ENCODE data around the gene CDKL2.

Gene CDKL2

GRCh38 chr4:75639124-75639695 is 8.9 kb upstream of the CDKL2 start:
- no peak overlapping the region for H3K4me3 ChIP-seq (ENCODE audit: low read depth, low read length)
- H3K79me2 ChIP-seq (ENCODE audit: control insufficient read depth, insufficient read depth, low read length, unreplicated experiment) = no peaks in the 10 kb centered on the region
- 0 out of 2 replicates have a peak overlapping the region, but pooled peaks have one; percentile 20 for H3K27ac ChIP-seq (ENCODE audit: low read depth, low read length)
- H3K4me1 ChIP-seq (ENCODE audit: control insufficient read depth, insufficient read depth, low read length, unreplicated experiment) = peaks cover 8% of the 10 kb centered on the region
- H2AFZ ChIP-seq (ENCODE audit: low read length, unreplicated experiment) = no peak overlapping the region
- no peaks in the 10 kb centered on the region for H3K27me3 ChIP-seq (ENCODE audit: insufficient read depth, low read length)
- H3K36me3 ChIP-seq (ENCODE audit: insufficient read depth, low read length) = peaks cover 14% of the 10 kb centered on the region

GRCh38 chr4:75637827-75638226 is 7.5 kb upstream of the CDKL2 start:
- H2AFZ ChIP-seq (ENCODE audit: low read length, unreplicated experiment) = no peak overlapping the region
- peaks cover 8% of the 10 kb centered on the region for H3K4me1 ChIP-seq (ENCODE audit: control insufficient read depth, insufficient read depth, low read length, unreplicated experiment)
- peaks cover 8% of the 10 kb centered on the region; the same call in 1 of the 2 replicates for H3K36me3 ChIP-seq (ENCODE audit: insufficient read depth, low read length)
- H3K79me2 ChIP-seq (ENCODE audit: control insufficient read depth, insufficient read depth, low read length, unreplicated experiment) = no peaks in the 10 kb centered on the region
- H3K4me3 ChIP-seq (ENCODE audit: low read depth, low read length) = no peak overlapping the region
- H3K27me3 ChIP-seq (ENCODE audit: insufficient read depth, low read length) = no peaks in the 10 kb centered on the region
- H3K27ac ChIP-seq (ENCODE audit: low read depth, low read length) = no peak overlapping the region

- H3K4me3 ChIP-seq (ENCODE audit: low read depth, low read length) = no peak overlapping the region
- peaks cover 8% of the 10 kb centered on the region for H3K4me1 ChIP-seq (ENCODE audit: control insufficient read depth, insufficient read depth, low read length, unreplicated experiment)
- no peaks in the 10 kb centered on the region for H3K27me3 ChIP-seq (ENCODE audit: insufficient read depth, low read length)
- peaks cover 2% of the 10 kb centered on the region; the same call in 1 of the 2 replicates for H3K36me3 ChIP-seq (ENCODE audit: insufficient read depth, low read length)
- no peak overlapping the region for H2AFZ ChIP-seq (ENCODE audit: low read length, unreplicated experiment)
- H3K79me2 ChIP-seq (ENCODE audit: control insufficient read depth, insufficient read depth, low read length, unreplicated experiment) = no peaks in the 10 kb centered on the region
- H3K27ac ChIP-seq (ENCODE audit: low read depth, low read length) = no peak overlapping the region
Measured at GRCh38 chr4:75637176-75637575, 6.8 kb upstream of the CDKL2 start.

- no peak overlapping the region for H3K27ac ChIP-seq (ENCODE audit: low read depth, low read length)
- no peaks in the 10 kb centered on the region for H3K36me3 ChIP-seq (ENCODE audit: insufficient read depth, low read length)
- no peak overlapping the region for H2AFZ ChIP-seq (ENCODE audit: low read length, unreplicated experiment)
- no peaks in the 10 kb centered on the region for H3K27me3 ChIP-seq (ENCODE audit: insufficient read depth, low read length)
- no peak overlapping the region for H3K4me3 ChIP-seq (ENCODE audit: low read depth, low read length)
- H3K79me2 ChIP-seq (ENCODE audit: control insufficient read depth, insufficient read depth, low read length, unreplicated experiment) = no peaks in the 10 kb centered on the region
- peaks cover 8% of the 10 kb centered on the region for H3K4me1 ChIP-seq (ENCODE audit: control insufficient read depth, insufficient read depth, low read length, unreplicated experiment)
Measured at GRCh38 chr4:75634951-75635350, 4.6 kb upstream of the CDKL2 start.

GRCh38 chr4:75634281-75634680 is 4.0 kb upstream of the CDKL2 start:
- Histone ChIP-seq H2AFZ (ENCODE audit: low read length, unreplicated experiment) (no peak overlapping the region), H3K27me3 (ENCODE audit: insufficient read depth, low read length) (no peaks in the 10 kb centered on the region), H3K27ac (ENCODE audit: low read depth, low read length) (no peak overlapping the region), H3K4me1 (ENCODE audit: control insufficient read depth, insufficient read depth, low read length, unreplicated experiment) (peaks cover 5% of the 10 kb centered on the region), H3K79me2 (ENCODE audit: control insufficient read depth, insufficient read depth, low read length, unreplicated experiment) (no peaks in the 10 kb centered on the region), H3K4me3 (ENCODE audit: low read depth, low read length) (no peak overlapping the region), H3K36me3 (ENCODE audit: insufficient read depth, low read length) (no peaks in the 10 kb centered on the region)

- H3K27ac ChIP-seq (ENCODE audit: low read depth, low read length) = no peak overlapping the region
- H3K79me2 ChIP-seq (ENCODE audit: control insufficient read depth, insufficient read depth, low read length, unreplicated experiment) = no peaks in the 10 kb centered on the region
- H3K27me3 ChIP-seq (ENCODE audit: insufficient read depth, low read length) = no peaks in the 10 kb centered on the region
- H3K4me3 ChIP-seq (ENCODE audit: low read depth, low read length) = no peak overlapping the region
- H2AFZ ChIP-seq (ENCODE audit: low read length, unreplicated experiment) = no peak overlapping the region
- peaks cover under 1% of the 10 kb centered on the region for H3K4me1 ChIP-seq (ENCODE audit: control insufficient read depth, insufficient read depth, low read length, unreplicated experiment)
- no peaks in the 10 kb centered on the region for H3K36me3 ChIP-seq (ENCODE audit: insufficient read depth, low read length)
Measured at GRCh38 chr4:75633846-75634245, 3.5 kb upstream of the CDKL2 start.

GRCh38 chr4:75630937-75631329 is 605 bp upstream of the CDKL2 start:
- H3K4me1 ChIP-seq (ENCODE audit: control insufficient read depth, insufficient read depth, low read length, unreplicated experiment) = no peaks in the 10 kb centered on the region
- H3K79me2 ChIP-seq (ENCODE audit: control insufficient read depth, insufficient read depth, low read length, unreplicated experiment) = no peaks in the 10 kb centered on the region
- no peaks in the 10 kb centered on the region for H3K36me3 ChIP-seq (ENCODE audit: insufficient read depth, low read length)
- no peaks in the 10 kb centered on the region for H3K27me3 ChIP-seq (ENCODE audit: insufficient read depth, low read length)
- H3K27ac ChIP-seq (ENCODE audit: low read depth, low read length) = no peak overlapping the region
- H3K4me3 ChIP-seq (ENCODE audit: low read depth, low read length) = peak overlapping the region; percentile 79
- peak overlapping the region; percentile 96 for H2AFZ ChIP-seq (ENCODE audit: low read length, unreplicated experiment)

GRCh38 chr4:75629239-75629638 is 1.1 kb downstream of the CDKL2 start:
- Histone ChIP-seq H3K27ac (ENCODE audit: low read depth, low read length) (no peak overlapping the region), H3K4me1 (ENCODE audit: control insufficient read depth, insufficient read depth, low read length, unreplicated experiment) (no peaks in the 10 kb centered on the region), H2AFZ (ENCODE audit: low read length, unreplicated experiment) (no peak overlapping the region), H3K36me3 (ENCODE audit: insufficient read depth, low read length) (no peaks in the 10 kb centered on the region), H3K27me3 (ENCODE audit: insufficient read depth, low read length) (no peaks in the 10 kb centered on the region), H3K4me3 (ENCODE audit: low read depth, low read length) (no peak overlapping the region), H3K79me2 (ENCODE audit: control insufficient read depth, insufficient read depth, low read length, unreplicated experiment) (no peaks in the 10 kb centered on the region)

GRCh38 chr4:75623026-75623425 is 7.3 kb downstream of the CDKL2 start:
- Histone ChIP-seq H3K36me3 (ENCODE audit: insufficient read depth, low read length) (no peaks in the 10 kb centered on the region; the same call in 1 of the 2 replicates), H3K27me3 (ENCODE audit: insufficient read depth, low read length) (no peaks in the 10 kb centered on the region), H3K27ac (ENCODE audit: low read depth, low read length) (no peak overlapping the region), H3K79me2 (ENCODE audit: control insufficient read depth, insufficient read depth, low read length, unreplicated experiment) (no peaks in the 10 kb centered on the region), H3K4me1 (ENCODE audit: control insufficient read depth, insufficient read depth, low read length, unreplicated experiment) (no peaks in the 10 kb centered on the region), H2AFZ (ENCODE audit: low read length, unreplicated experiment) (no peak overlapping the region), H3K4me3 (ENCODE audit: low read depth, low read length) (no peak overlapping the region)

GRCh38 chr4:75621715-75622114 is 8.6 kb downstream of the CDKL2 start:
- Histone ChIP-seq H3K79me2 (ENCODE audit: control insufficient read depth, insufficient read depth, low read length, unreplicated experiment) (no peaks in the 10 kb centered on the region), H3K4me3 (ENCODE audit: low read depth, low read length) (no peak overlapping the region), H3K27me3 (ENCODE audit: insufficient read depth, low read length) (no peaks in the 10 kb centered on the region), H3K4me1 (ENCODE audit: control insufficient read depth, insufficient read depth, low read length, unreplicated experiment) (no peaks in the 10 kb centered on the region), H3K36me3 (ENCODE audit: insufficient read depth, low read length) (no peaks in the 10 kb centered on the region; the same call in 1 of the 2 replicates), H2AFZ (ENCODE audit: low read length, unreplicated experiment) (no peak overlapping the region), H3K27ac (ENCODE audit: low read depth, low read length) (no peak overlapping the region)

GRCh38 chr4:75612306-75612705 is 18.0 kb downstream of the CDKL2 start:
- Histone ChIP-seq H3K27me3 (ENCODE audit: insufficient read depth, low read length) (no peaks in the 10 kb centered on the region), H3K4me3 (ENCODE audit: low read depth, low read length) (no peak overlapping the region), H3K27ac (ENCODE audit: low read depth, low read length) (no peak overlapping the region), H3K79me2 (ENCODE audit: control insufficient read depth, insufficient read depth, low read length, unreplicated experiment) (no peaks in the 10 kb centered on the region), H2AFZ (ENCODE audit: low read length, unreplicated experiment) (no peak overlapping the region), H3K36me3 (ENCODE audit: insufficient read depth, low read length) (no peaks in the 10 kb centered on the region), H3K4me1 (ENCODE audit: control insufficient read depth, insufficient read depth, low read length, unreplicated experiment) (no peaks in the 10 kb centered on the region)
